Smooth muscle cell (in vitro differentiated cells): Measurements from ENCODE around the gene GARIN5A. TPM values are rescaled to one million over a fixed set of nuclear protein-coding genes. Genes with fewer than 3 reads are reported as not detected.

Experiments
- DNase-seq: peaks from one replicate; lab custom pipeline; 2025; ENCODE audit not compliant: unreplicated experiment; lab: John Stamatoyannopoulos, UW
- H2AFZ ChIP-seq: fragments of 200-600 bp; sonication (generic); 2 replicates; pipeline ENCODE4 v1.6.0; 2016; ENCODE audit warnings: antibody characterized with exemption, low read depth, mild to moderate bottlenecking
- H3F3A ChIP-seq: fragments of 200-600 bp; sonication (generic); 2 replicates; pipeline ENCODE4 v1.6.0; 2017; ENCODE audit warnings: antibody characterized with exemption, low read depth
- H3K27ac ChIP-seq: fragments of 200-600 bp; sonication (generic); 2 replicates; pipeline ENCODE4 v1.5.1; 2016; ENCODE audit warnings: low read depth, mild to moderate bottlenecking
- H3K27me3 ChIP-seq: fragments of 200-600 bp; sonication (generic); 2 replicates; pipeline ENCODE4 v1.6.1; 2016; ENCODE audit warnings: low read depth, mild to moderate bottlenecking
- H3K36me3 ChIP-seq: fragments of 200-600 bp; sonication (generic); 2 replicates; pipeline ENCODE4 v1.5.1; 2016; ENCODE audit warnings: low read depth
- H3K4me1 ChIP-seq: fragments of 200-600 bp; sonication (generic); 2 replicates; pipeline ENCODE4 v1.5.1; 2016; ENCODE audit warnings: low read depth
- H3K4me2 ChIP-seq: fragments of 200-600 bp; sonication (generic); 2 replicates; pipeline ENCODE4 v1.6.0; 2016; ENCODE audit warnings: mild to moderate bottlenecking
- H3K4me3 ChIP-seq: fragments of 200-600 bp; sonication (generic); 2 replicates; pipeline ENCODE4 v1.5.1; 2016; ENCODE audit warnings: mild to moderate bottlenecking
- H3K79me2 ChIP-seq: fragments of 200-600 bp; sonication (generic); 2 replicates; pipeline ENCODE4 v1.6.0; 2016; ENCODE audit warnings: low read depth, mild to moderate bottlenecking
- H3K9ac ChIP-seq: fragments of 200-600 bp; sonication (generic); 2 replicates; pipeline ENCODE4 v1.6.0; 2016; ENCODE audit warnings: low read depth
- H3K9me3 ChIP-seq: fragments of 200-600 bp; sonication (generic); replicated peaks from 2 replicates; pipeline ENCODE4 v1.5.1; 2016; ENCODE audit warnings: low read depth
- H4K20me1 ChIP-seq: fragments of 200-600 bp; sonication (generic); 2 replicates; pipeline ENCODE4 v1.6.0; 2016; ENCODE audit warnings: low read depth
- WGBS: methylation state at CpG from one replicate; pipeline ENCODE4 v1.1.7; 2016; ENCODE audit warnings: low lambda C conversion rate; 5-methylcytosine and 5-hydroxymethylcytosine counted together
- polyA plus RNA-seq: library from polyadenylated mRNA; unstranded; fragments of >200 nt; fragmentation: Nextera tagmentation; extraction: Ambion mirVana; gene quantifications from 2 replicates; pipeline ENCODE4 v1.2.1, GENCODE V29; 2016
- total RNA-seq: library from RNA; depleted of rRNA; stranded (reverse); fragments of >200 nt; gene quantifications from 2 replicates; pipeline ENCODE4 v1.2.3, GENCODE V29; 2014
- TF ChIP-seq, protein P1 (sequence below): fragments of 200-600 bp; sonication (generic); IDR thresholded peaks from 2 replicates; pipeline ENCODE4 v1.5.1; 2017; ENCODE audit warnings: borderline replicate concordance, mild to moderate bottlenecking, antibody characterized with exemption; ENCODE audit not compliant: insufficient read depth, poor library complexity, severe bottlenecking

Gene GARIN5A
- total and polyA plus RNA-seq, 2 experiments from 2014 or later, result 1.7 to 2.1 TPM

GRCh38 chr19:50427318-50427925, 49.2 kb downstream of the GARIN5A start:
- 90% methylated on average over 25 of the region's 26 CpGs for WGBS
- H2AFZ ChIP-seq, result no peak overlapping the region

DNA sequence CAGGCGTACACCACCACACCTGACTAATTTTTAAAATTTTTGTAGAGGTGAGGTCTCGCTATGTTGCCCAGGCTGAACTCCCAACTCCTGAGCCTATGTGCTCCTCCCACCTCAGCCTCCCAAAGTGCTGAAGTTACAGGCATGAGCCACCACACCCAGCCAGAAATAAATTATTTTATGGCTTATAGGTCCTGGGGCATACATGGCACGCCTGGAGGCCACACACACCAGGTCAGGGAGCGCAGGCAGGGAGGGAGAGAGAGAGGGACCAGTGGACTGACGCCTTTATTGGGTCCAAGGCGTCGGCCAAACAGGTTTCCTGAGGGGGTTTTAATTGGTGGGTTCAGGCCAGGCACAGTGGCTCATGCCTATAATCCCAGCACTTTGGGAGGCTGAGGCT, 51.1 kb downstream of the GARIN5A start:
- WGBS, result 84% methylated on average over 7 of the region's 7 CpGs
- no peak overlapping the region for H3K9ac ChIP-seq
- H3K4me1 ChIP-seq, result no peaks in the 10 kb centered on the region
- H3K27ac ChIP-seq, result no peak overlapping the region
- no peaks in the 10 kb centered on the region for H3K9me3 ChIP-seq
- DNase-seq, result no peak
- no peaks in the 10 kb centered on the region for H3K27me3 ChIP-seq
- TF ChIP-seq, protein P1, sequence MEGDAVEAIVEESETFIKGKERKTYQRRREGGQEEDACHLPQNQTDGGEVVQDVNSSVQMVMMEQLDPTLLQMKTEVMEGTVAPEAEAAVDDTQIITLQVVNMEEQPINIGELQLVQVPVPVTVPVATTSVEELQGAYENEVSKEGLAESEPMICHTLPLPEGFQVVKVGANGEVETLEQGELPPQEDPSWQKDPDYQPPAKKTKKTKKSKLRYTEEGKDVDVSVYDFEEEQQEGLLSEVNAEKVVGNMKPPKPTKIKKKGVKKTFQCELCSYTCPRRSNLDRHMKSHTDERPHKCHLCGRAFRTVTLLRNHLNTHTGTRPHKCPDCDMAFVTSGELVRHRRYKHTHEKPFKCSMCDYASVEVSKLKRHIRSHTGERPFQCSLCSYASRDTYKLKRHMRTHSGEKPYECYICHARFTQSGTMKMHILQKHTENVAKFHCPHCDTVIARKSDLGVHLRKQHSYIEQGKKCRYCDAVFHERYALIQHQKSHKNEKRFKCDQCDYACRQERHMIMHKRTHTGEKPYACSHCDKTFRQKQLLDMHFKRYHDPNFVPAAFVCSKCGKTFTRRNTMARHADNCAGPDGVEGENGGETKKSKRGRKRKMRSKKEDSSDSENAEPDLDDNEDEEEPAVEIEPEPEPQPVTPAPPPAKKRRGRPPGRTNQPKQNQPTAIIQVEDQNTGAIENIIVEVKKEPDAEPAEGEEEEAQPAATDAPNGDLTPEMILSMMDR, result no peak
- no peaks in the 10 kb centered on the region for H3K36me3 ChIP-seq
- H3K79me2 ChIP-seq, result no peaks in the 10 kb centered on the region
- H3F3A ChIP-seq, result no peaks in the 10 kb centered on the region
- no peaks in the 10 kb centered on the region for H4K20me1 ChIP-seq
- H3K4me3 ChIP-seq, result no peak overlapping the region
- H2AFZ ChIP-seq, result no peak overlapping the region
- no peak overlapping the region for H3K4me2 ChIP-seq

More at GRCh38 chr19:50427318-50427925, 49.2 kb downstream of the GARIN5A start:
- no peaks in the 10 kb centered on the region for H3K36me3 ChIP-seq
- no peaks in the 10 kb centered on the region for H4K20me1 ChIP-seq
- no peaks in the 10 kb centered on the region for H3F3A ChIP-seq
- H3K4me2 ChIP-seq, result peak overlapping the region; percentile 75
- H3K27ac ChIP-seq, result no peak overlapping the region
- no peaks in the 10 kb centered on the region for H3K27me3 ChIP-seq
- DNase-seq, result no peak
- no peak overlapping the region for H3K9ac ChIP-seq
- TF ChIP-seq, protein P1, result no peak
- H3K9me3 ChIP-seq, result no peaks in the 10 kb centered on the region
- no peaks in the 10 kb centered on the region for H3K79me2 ChIP-seq
- H3K4me3 ChIP-seq, result peak overlapping the region; percentile 40
- peaks cover 4% of the 10 kb centered on the region for H3K4me1 ChIP-seq

DNA sequence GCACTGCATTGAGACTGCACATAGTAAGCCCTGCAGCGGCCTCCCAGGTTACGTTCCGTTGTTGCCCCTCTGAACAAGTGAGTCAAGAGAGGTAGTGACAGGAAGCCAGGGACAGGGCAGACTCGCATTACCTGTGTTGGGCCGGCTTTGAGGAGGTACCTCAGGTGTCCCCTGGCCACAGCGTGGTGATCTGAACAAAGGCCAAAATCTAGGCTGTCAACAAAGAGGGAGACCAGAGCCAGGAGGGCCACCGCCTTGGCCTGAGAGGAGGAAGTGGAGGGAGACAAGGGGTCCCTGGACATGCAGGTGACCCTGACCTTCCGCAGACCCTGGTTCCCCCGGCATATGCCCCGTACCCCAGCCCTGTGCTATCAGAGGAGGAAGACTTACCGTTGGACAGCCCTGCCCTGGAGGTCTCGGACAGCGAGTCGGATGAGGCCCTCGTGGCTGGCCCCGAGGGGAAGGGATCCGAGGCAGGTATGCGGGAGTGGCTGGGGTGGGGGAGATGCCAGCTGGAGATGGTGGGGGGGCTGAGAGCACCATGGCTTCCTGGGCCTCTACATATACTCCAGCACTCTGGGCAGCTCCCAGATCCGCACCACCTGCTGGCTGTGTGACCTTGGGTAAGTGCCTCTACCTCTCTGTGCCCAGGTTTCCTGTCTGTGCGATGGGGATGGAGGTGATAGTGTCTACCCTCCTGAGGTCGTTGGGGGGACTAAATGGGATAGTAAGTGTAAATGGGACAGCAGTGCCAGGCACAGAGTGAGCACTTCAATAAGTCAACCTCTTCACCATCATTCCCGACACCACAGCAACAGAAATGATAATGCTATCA, 53.2 kb downstream of the GARIN5A start:
- TF ChIP-seq, protein P1, result no peak
- Histone ChIP-seq H3K4me3 (no peak overlapping the region), H3K4me2 (no peak overlapping the region), H3K36me3 (no peaks in the 10 kb centered on the region), H3K79me2 (no peaks in the 10 kb centered on the region), H3F3A (no peaks in the 10 kb centered on the region), H3K27me3 (peaks cover 20% of the 10 kb centered on the region), H3K27ac (no peak overlapping the region), H3K9me3 (no peaks in the 10 kb centered on the region), H4K20me1 (no peaks in the 10 kb centered on the region), H2AFZ (no peak overlapping the region), H3K9ac (no peak overlapping the region), H3K4me1 (peaks cover 7% of the 10 kb centered on the region)
- no peak for DNase-seq
- 92% methylated on average over 22 of the region's 22 CpGs for WGBS
